ENCODE results near the gene RPL23.

GRCh38 chr17:38798614-38799500 is 54.7 kb downstream of the RPL23 start:
- TF ChIP-seq CTCF (conservative IDR thresholded peaks at IDR 0.05 in 1 of 2, IDR thresholded peaks at IDR 0.05 in 1 of 2; ENCODE audit: extremely low read depth in 1 of 2, insufficient read depth in 1 of 2, low read depth in 1 of 2, low read length in 2 of 2) (peak in 1 of 2 donors; percentile 14), EZH2 (IDR thresholded peaks at IDR 0.05; ENCODE audit: borderline replicate concordance, low read length) (no peak)

All from mammary epithelial cell (primary cell).